Endothelial cell of umbilical vein (primary cell): ENCODE measurements around the gene GAL. TPM values are rescaled to one million over a fixed set of nuclear protein-coding genes. Genes with fewer than 3 reads are reported as not detected.

Experiments
- BruUV-seq: library from RNA; stranded (reverse); fragments of 400-500 nt; replicated peaks from 2 replicates; lab custom pipeline; 2021; lab: Mats Ljungman, UMichigan
- CTCF ChIA-PET: fragments of 300-600, 350-600 bp; sonication (Branson Sonifier 250); formaldehyde crosslinking; loops from one replicate; lab custom pipeline; 2021; ENCODE audit warnings: antibody characterized with exemption, inconsistent platforms; lab: Charles Lee
- POLR2A ChIA-PET: fragments of 300-600, 350-600 bp; sonication (Branson Sonifier 250); formaldehyde crosslinking; loops from one replicate; lab custom pipeline; 2021; ENCODE audit warnings: antibody characterized with exemption, inconsistent platforms; lab: Charles Lee
- DNase-seq: peaks from one replicate; pipeline ENCODE4 v3.0.0-alpha.2; 2011; ENCODE audit warnings: low read depth, low spot score
- FAIRE-seq: peaks from 2 replicates; lab custom pipeline; 2011; peaks lifted over from hg19 to GRCh38; lab: Jason Lieb, UNC
- H2AFZ ChIP-seq: 2 replicates; pipeline ENCODE4 v1.6.0; 2012; ENCODE audit warnings: low read depth, low read length, control low read depth, inconsistent platforms
- H3K27ac ChIP-seq: 2 replicates; pipeline ENCODE4 v1.5.1; 2011; ENCODE audit warnings: low read depth, mild to moderate bottlenecking, control low read depth, low read length, moderate library complexity; ENCODE audit not compliant: insufficient read depth
- H3K27me3 ChIP-seq, 2 experiments: 2 replicates each; pipeline versions ENCODE4 v1.6.0 to v1.6.1; 2011; ENCODE audit warnings: low read length in 2 of 2, mixed read lengths in 1 of 2; ENCODE audit not compliant: control insufficient read depth in 2 of 2, insufficient read depth in 2 of 2
- H3K36me3 ChIP-seq, 2 experiments: 2 replicates in 1 of 2; 3 replicates in 1 of 2; pipeline ENCODE4 v1.5.1; 2011; ENCODE audit warnings: low read length in 2 of 2, mild to moderate bottlenecking in 1 of 2, moderate library complexity in 1 of 2; ENCODE audit not compliant: control insufficient read depth in 2 of 2, insufficient read depth in 2 of 2; ENCODE audit errors: extremely low read depth in 1 of 2
- H3K4me1 ChIP-seq: 3 replicates; pipeline ENCODE4 v1.5.1; 2011; ENCODE audit warnings: mild to moderate bottlenecking, low read length; ENCODE audit not compliant: control insufficient read depth, insufficient read depth; ENCODE audit errors: extremely low read depth
- H3K4me2 ChIP-seq: 2 replicates; pipeline ENCODE4 v1.6.1; 2011; ENCODE audit warnings: low read length, control low read depth, mixed read lengths; ENCODE audit not compliant: insufficient read depth
- H3K4me3 ChIP-seq, 3 experiments: fragments of 200-600 bp in 1 of 3; sonication (generic), shearing (Covaris generic) in 1 of 3; replicated peaks in 1 of 3; 2 replicates each; pipeline ENCODE4 v1.5.1; 2011 to 2016; ENCODE audit warnings: control low read depth in 3 of 3, low read length in 3 of 3, mild to moderate bottlenecking in 2 of 3, inconsistent platforms in 1 of 3, low read depth in 1 of 3, moderate library complexity in 1 of 3; ENCODE audit not compliant: insufficient read depth in 1 of 3
- H3K79me2 ChIP-seq: 2 replicates; pipeline ENCODE4 v1.6.0; 2012; ENCODE audit warnings: low read length, inconsistent platforms; ENCODE audit not compliant: control insufficient read depth, insufficient read depth
- H3K9ac ChIP-seq: replicated peaks from 2 replicates; pipeline ENCODE3; 2011; ENCODE audit warnings: low read length, control low read depth; ENCODE audit not compliant: insufficient read depth; ENCODE audit errors: extremely low read depth
- H3K9me1 ChIP-seq: replicated peaks from 3 replicates; pipeline ENCODE4 v1.6.0; 2011; ENCODE audit warnings: mild to moderate bottlenecking, low read length; ENCODE audit not compliant: control insufficient read depth, insufficient read depth; ENCODE audit errors: extremely low read depth
- H3K9me3 ChIP-seq: replicated peaks from 2 replicates; pipeline ENCODE4 v1.5.1; 2012; ENCODE audit warnings: low read length, inconsistent platforms; ENCODE audit not compliant: control insufficient read depth, insufficient read depth
- H4K20me1 ChIP-seq: replicated peaks from 2 replicates; pipeline ENCODE3; 2011; ENCODE audit warnings: mild to moderate bottlenecking, low read length; ENCODE audit not compliant: control insufficient read depth, insufficient read depth; ENCODE audit errors: extremely low read depth
- FOS ChIP-seq: IDR thresholded peaks from 2 replicates; pipeline ENCODE4 v1.6.1; 2011; ENCODE audit warnings: mild to moderate bottlenecking, low read length, moderate library complexity, borderline replicate concordance; ENCODE audit not compliant: insufficient read depth
- GATA2 ChIP-seq: IDR thresholded peaks from 2 replicates; pipeline ENCODE4 v1.7.0; 2011; ENCODE audit warnings: low read depth, mild to moderate bottlenecking, moderate library complexity, mixed read lengths, low read length; ENCODE audit not compliant: insufficient read length, insufficient read depth
- JUN ChIP-seq: IDR thresholded peaks from 2 replicates; pipeline ENCODE4 v1.6.1; 2011; ENCODE audit warnings: borderline replicate concordance, low read depth; ENCODE audit not compliant: insufficient read length, insufficient read depth
- dilution Hi-C: fragments of 300-500 bp; cut with MboI; formaldehyde crosslinking; loops from one replicate; pipeline ENCODE4 v1.15.0; 2019; ENCODE audit warnings: low sequenced_read_pairs; ENCODE audit not compliant: extremely low pct_ligation_motif_present
- intact Hi-C: fragments of 100-400 bp; cut with micrococcal nuclease; formaldehyde crosslinking; loops from one replicate; pipeline ENCODE4 v1.10.0; 2022
- polyA plus RNA-seq, 4 experiments: library from polyadenylated mRNA; depleted of rRNA in 3 of 4; stranded (reverse) in 3 of 4; unstranded in 1 of 4; fragments of >200 nt; gene quantifications; 2 replicates each; pipeline versions ENCODE4 v1.2.1 to v1.2.3, GENCODE V29; 2011 to 2012; ENCODE audit warnings: missing spikeins in 1 of 4
- total RNA-seq: library from RNA; stranded (reverse); gene quantifications from 2 replicates; pipeline ENCODE4 v1.2.3, GENCODE V29; 2021
- TF ChIP-seq, protein P1 (sequence below), 2 donors: IDR thresholded peaks; 1 replicate in 1 of 2; 2 replicates in 1 of 2; pipeline ENCODE4 v1.5.1; 2011; ENCODE audit warnings: low read length in 2 of 2, mild to moderate bottlenecking in 2 of 2, moderate library complexity in 2 of 2, control low read depth in 1 of 2, inconsistent platforms in 1 of 2, low read depth in 1 of 2; ENCODE audit not compliant: insufficient read depth in 1 of 2; ENCODE audit errors: extremely low read depth in 1 of 2

Gene GAL
- total and polyA plus RNA-seq, 2 donors (not counting 3 experiments of a cell fraction or from before 2014, with no cell fraction given) = 1.2 to 9.8 TPM

DNA sequence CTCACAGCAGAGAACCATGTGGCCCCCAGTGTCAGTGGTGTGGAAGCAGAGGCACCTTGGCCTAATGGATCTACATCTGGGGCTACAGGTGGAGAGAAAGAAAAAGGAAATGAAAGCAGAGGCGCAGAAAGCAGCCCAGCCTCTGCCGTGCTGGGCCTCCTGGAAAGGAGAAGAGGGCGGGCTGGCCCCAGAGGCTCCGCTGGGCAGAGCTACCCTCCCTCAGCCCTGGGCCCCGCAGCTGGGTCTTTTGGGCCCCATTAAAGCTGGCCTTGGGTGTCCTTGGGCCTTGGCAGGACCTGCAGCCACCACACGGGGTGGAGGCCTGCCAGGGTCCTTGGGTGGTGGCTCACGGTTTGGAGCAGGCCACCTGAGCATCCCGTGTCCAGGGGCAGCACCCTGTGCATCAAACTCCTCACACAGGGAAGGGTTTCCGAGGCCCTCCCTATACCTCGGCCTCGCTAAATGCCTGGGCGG is 31.6 kb upstream of the GAL start:
- Histone ChIP-seq H2AFZ (no peak overlapping the region), H4K20me1 (no peaks in the 10 kb centered on the region), H3K4me3 (no peak overlapping the region), H3K36me3 (no peaks in the 10 kb centered on the region), H3K9me3 (no peaks in the 10 kb centered on the region), H3K4me2 (no peak overlapping the region), H3K9me1 (no peaks in the 10 kb centered on the region), H3K27me3 (peaks cover 3 to 7% of the 10 kb centered on the region in 2 experiments), H3K9ac (no peak overlapping the region), H3K27ac (no peak overlapping the region), H3K79me2 (no peaks in the 10 kb centered on the region), H3K4me1 (no peaks in the 10 kb centered on the region)
- POLR2A ChIA-PET = no interaction called here
- TF ChIP-seq, protein P1, sequence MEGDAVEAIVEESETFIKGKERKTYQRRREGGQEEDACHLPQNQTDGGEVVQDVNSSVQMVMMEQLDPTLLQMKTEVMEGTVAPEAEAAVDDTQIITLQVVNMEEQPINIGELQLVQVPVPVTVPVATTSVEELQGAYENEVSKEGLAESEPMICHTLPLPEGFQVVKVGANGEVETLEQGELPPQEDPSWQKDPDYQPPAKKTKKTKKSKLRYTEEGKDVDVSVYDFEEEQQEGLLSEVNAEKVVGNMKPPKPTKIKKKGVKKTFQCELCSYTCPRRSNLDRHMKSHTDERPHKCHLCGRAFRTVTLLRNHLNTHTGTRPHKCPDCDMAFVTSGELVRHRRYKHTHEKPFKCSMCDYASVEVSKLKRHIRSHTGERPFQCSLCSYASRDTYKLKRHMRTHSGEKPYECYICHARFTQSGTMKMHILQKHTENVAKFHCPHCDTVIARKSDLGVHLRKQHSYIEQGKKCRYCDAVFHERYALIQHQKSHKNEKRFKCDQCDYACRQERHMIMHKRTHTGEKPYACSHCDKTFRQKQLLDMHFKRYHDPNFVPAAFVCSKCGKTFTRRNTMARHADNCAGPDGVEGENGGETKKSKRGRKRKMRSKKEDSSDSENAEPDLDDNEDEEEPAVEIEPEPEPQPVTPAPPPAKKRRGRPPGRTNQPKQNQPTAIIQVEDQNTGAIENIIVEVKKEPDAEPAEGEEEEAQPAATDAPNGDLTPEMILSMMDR (IDR thresholded peaks at IDR 0.05; ENCODE audit: extremely low read depth in 1 of 2, insufficient read depth in 1 of 2, low read depth in 1 of 2, low read length in 2 of 2) = no peak
- TF ChIP-seq FOS (no peak), GATA2 (no peak), JUN (no peak)
- intact Hi-C loops = loop anchor here (5.0 kb wide), 1 partner anchor 35 kb away; no protein-coding TSS in a partner anchor
- dilution Hi-C loops = no loop called here
- no peak for FAIRE-seq
- no peak for DNase-seq
- BruUV-seq = no TSS peak
- CTCF ChIA-PET = no interaction called here
